GM21825 (cell line): Measurements from ENCODE around the gene ISYNA1.

Source experiments
- ATAC-seq: cut with Tn5 transposase; IDR thresholded peaks from one replicate; pipeline ENCODE4 v1.9.1; 2021; ENCODE audit warnings: mild to moderate bottlenecking, moderate library complexity; ENCODE audit not compliant: unreplicated experiment

ISYNA1 gene

DNA sequence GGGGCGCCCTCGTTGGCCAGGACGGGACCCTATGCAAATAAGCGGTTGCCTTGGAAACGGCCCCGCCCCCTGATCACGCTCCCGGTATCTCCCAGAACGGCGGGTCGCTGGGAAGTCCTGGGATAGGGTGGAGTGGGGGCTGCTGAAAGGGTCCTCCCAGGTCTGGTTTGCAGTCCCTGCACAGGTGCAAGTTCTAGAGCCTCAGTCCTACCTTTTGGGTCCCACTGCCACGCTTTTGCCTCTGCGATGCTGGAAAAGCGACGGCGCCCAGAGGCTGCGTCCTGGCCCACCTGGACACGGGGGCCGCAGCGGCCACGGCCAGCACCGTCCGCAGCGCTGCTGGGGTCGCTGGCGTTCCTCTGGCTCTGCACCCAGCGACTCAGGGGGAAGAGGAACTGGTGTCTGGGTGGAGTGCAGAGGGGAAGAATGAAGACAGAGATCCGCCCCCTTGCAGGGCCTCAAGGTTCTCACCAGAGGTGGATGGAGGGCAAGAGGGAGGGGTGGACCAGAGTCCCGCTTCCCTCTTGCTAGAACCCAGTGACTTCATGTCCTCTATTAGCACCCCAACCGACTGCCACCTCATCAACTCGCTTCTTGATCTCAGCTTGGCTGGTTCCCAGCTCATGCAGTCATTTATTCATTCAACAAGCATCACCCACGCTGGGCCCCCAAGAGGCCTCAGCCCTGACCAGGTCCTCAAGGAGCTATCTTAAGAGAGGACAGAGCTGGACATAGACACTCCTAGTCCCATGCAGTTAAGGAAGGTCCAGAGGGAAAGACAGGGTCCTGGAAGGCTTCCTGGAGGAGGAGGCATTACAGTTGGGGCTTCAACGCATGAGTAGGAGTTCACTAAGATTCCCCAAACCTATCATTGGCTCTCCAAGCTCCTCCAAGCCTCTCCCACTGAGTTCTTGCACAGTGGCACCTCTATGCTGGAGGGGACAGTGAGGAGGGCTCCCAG is 40.4 kb downstream of the ISYNA1 start, which contains the start of gene LRRC25:
LRRC25 (minus strand) TSS at position 381 of the 961 bp plus-strand sequence. CDS start 659 bp downstream, outside the sequence.
- peak; percentile 48 for ATAC-seq

DNA sequence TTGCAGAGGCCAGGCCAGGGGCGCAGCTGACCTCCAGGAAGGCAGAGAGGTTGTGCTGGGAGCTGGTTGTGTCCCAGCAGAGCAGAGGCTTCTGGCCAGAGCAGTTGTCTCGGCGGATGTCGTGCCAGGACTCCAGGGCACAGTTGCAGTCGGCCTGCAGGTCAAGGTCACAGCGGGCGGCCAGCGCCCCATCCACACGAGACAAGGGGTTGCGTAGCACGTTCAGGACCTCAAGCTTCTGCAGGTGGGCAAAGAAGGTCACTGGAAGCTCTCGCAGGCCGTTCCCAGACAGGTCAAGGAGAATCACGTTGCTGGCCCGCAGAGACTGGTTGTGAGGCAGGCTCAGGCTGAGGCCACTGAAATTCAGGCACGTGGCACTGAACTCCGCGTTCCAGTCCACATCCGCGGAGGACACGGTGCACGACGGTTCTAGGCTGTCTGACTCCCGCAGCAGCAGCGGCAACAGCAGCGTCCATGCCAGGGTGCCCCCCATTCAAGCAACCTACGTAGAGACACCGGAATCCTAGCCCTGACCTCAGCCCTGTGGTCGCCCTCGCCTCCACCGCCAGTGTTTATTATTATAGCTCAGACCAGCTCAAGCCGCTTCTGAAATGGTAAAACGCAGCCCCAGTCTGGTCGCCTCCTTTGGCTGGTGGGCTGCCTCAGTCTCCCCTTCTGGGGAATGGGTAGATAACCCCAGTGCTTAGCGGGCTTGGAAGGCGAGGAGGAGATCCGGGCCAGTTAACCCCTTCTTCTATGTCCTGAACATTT is 41.3 kb downstream of the ISYNA1 start:
- ATAC-seq: no peak

DNA sequence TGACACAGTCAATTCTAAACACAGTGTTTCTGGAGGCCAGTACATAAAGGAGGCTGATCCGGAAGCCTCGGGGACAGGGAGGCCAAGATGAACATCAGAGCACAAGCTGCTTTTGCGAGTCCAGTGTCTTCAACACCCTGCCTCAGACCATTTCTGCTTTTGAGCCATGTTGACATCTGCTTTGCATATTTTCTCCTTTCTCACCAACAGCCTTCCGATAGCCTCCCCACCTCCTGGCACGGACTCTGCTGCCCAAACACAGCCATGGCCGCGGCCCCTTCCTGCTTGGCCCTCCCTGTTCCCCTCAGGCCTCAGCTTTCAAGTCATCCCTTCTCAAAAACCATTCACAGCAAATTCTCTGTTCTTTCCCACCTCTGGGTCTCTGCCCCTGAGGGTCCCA is 44.1 kb downstream of the ISYNA1 start:
- no peak for ATAC-seq

DNA sequence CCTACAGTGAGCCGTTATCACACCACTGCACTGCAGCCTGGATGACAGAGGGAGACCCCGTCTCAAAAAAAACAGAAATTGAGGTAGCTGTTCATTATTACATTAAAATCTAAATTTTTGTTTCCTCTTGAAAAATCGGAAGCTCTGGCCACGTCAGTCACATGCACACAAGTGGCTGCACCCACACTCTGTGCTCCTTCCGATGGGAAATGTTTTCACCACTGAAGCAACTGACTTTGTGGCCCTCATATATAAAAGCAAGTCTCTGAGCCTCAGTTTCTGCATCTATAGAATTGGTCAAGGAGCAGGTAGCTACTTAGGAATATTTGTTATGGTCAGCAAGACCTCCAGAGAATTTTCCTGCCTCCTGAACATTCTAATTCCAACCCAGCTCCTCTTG is 45.0 kb downstream of the ISYNA1 start:
- ATAC-seq: no peak

DNA sequence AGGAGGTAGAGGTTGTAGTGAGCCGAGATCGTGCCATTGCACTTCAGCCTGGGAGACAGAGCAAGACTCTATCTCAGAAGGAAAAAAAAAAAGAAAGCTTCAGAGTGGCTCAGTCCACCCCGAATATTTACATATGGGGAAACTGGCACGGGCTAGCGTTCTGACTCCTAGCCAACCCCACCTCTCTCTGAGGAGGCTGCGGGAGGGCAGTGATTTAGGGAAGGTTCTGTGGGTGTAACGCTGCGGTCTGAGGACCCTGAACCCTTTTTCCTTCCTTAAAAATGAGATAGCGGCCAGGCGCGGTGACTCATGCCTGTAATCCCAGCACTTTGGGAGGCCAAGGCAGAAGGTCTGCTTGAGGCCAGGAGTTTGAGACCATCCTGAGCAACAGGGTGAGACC is 45.5 kb downstream of the ISYNA1 start:
- no peak for ATAC-seq

DNA sequence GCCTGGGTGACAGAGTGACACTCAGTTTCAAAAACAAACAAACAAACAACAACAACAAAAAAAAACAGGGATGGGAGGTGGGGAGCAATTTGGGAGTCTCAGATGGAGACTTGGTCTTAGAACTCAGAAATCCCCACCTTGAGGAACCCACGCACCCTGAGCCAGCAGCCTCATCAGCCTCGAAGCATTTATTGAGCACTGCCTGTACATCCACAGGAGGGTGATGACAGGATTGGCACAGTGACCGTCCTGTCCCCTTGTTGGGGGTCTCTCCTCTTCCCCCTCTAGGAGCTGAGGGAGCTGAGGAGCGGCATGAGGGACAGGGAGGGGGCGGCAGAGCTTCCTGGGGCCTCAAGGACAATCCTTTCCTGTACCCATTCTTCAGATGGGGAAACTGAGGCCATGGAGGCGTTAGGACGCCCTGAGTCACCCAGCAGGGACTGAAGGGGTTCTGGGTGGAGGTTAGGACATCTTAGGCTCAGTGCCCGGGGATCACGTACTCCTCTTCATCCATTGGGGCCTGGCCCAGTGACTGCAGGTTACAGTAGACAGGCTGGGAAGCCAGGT is 46.3 kb downstream of the ISYNA1 start:
- no peak for ATAC-seq

DNA sequence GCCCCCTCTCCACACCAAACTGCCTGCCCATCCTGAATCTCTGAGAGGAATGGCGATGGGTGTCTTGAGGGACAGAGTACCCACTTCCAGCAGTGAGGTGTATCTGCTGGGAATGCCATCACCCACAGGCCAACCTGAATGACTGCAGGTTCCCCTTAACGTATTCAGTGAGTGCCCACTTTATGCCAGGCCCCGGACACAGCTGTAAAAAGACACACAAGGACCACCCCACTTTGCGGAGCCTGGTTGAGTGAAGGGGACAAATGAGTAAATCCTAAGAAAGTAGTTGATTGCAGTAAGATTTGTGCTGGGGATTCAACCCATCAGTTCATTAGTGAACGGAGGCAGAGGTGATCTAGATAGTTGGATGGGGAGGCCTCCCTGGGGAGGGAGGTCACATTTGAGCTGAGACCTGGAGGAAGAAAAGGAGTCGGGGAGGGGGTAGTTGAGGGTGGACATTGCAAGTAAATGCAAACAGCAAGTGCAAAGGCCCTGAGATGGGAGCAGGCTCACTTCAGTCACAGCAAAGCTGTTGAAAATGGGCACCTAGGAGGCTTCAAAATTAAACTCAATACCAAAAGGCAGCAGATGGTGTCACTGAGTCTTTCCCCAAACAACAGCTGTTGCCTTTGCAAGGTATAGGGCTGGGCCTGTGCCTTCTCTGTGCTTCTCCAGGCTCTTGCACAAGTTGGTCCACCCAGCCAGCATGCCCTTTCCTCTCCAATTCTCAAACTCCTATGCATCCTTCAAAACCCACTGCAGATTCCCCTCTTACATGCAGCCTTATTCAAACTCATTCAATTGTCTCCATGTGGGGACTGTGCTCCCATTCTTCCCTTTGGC is 47.6 kb downstream of the ISYNA1 start:
- ATAC-seq: no peak

DNA sequence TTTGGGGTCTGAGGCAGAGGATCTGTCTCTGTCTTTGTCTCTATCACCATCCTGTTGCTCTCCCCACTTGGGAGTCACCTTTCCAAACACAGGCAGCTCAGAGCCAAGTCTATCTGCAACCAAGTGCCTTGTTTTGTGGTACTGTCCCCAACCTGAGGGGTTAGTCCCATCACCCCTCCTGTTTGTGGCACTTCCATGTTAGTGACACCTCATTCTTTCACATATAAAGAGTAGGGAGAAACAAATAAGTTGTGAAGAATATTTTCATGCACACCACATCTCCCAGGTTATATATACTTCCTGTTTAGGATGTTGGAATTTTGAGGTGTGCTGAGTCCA is 48.2 kb downstream of the ISYNA1 start:
- no peak for ATAC-seq

DNA sequence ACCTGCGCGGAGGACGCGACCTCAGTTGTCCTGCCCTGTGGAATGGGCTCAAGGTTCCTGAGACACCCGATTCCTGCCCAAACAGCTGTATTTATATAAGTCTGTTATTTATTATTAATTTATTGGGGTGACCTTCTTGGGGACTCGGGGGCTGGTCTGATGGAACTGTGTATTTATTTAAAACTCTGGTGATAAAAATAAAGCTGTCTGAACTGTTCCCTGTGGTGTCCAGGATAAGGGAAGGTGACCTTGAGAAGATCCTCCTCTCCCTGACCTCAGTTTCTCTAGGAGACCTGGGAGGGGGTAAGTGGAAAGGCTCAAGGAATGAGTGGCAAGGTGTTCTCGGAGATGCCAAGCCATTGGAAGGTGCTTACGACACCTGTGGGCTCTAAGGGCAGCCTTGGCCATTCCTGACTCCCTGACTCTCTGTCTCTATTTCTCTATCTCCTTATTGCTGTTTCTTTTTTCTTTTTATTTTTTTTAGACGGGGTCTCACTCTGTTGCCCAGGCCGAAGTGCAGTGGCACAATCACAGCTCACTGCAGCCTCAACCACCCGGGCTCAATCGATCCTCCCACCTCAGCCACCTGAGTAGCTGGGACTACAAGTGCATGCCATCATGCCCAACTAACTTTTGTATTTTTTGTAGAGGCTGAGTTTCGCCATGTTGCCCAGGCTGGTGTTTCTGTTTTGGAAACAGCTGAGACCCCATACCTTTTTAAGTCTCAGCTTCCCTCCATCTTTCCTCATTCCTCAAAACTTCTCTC is 48.8 kb downstream of the ISYNA1 start:
- ATAC-seq: no peak

DNA sequence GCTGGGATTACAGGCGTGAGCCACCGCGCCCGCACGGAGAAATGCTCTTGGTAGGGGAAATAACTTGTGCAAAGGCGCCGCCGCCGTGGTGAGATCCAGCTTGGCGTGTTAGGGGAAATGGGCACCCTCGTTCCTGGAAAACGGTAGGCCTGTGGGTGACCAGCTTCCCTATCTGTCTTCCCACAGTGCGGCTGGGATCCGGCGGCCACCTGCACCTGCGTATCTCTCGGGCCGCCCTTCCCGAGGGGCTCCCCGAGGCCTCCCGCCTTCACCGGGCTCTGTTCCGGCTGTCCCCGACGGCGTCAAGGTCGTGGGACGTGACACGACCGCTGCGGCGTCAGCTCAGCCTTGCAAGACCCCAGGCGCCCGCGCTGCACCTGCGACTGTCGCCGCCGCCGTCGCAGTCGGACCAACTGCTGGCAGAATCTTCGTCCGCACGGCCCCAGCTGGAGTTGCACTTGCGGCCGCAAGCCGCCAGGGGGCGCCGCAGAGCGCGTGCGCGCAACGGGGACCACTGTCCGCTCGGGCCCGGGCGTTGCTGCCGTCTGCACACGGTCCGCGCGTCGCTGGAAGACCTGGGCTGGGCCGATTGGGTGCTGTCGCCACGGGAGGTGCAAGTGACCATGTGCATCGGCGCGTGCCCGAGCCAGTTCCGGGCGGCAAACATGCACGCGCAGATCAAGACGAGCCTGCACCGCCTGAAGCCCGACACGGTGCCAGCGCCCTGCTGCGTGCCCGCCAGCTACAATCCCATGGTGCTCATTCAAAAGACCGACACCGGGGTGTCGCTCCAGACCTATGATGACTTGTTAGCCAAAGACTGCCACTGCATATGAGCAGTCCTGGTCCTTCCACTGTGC is 49.6 kb downstream of the ISYNA1 start:
- peak; percentile 65 for ATAC-seq

DNA sequence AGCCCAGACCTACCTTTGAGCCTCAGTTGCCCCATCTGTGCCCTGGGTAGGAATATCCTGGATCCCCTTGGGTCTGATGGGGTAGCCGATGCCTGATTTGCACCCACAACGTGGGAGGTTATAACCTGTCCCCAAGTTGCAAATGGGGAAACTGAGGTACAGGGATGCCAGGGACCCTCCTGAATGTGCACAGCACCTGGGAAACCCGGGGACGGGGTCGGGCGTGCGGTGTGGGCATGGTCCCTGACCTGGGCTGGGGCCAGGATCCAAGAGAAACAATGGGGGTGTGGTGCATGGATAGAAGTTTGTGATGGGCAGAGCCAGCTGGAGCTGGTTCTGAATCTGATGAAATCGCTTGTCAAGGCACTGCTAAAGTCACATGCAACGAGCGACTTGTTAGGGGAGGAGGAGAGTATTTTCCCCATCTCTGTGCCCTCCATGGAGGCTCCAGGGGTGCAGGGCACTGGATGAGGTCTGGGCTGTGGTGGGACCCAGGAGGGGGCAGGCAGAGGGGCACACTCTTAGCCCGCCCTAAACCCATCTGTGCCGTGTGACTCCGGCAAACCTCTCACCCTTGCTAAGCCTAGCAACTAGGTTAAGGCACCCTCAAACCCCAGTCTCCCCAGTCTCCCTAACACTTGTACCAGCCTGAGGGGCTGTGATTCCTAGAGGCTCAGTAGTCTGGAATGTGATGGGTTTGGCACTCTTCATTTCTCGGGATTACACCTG is 51.2 kb downstream of the ISYNA1 start:
- no peak for ATAC-seq

DNA sequence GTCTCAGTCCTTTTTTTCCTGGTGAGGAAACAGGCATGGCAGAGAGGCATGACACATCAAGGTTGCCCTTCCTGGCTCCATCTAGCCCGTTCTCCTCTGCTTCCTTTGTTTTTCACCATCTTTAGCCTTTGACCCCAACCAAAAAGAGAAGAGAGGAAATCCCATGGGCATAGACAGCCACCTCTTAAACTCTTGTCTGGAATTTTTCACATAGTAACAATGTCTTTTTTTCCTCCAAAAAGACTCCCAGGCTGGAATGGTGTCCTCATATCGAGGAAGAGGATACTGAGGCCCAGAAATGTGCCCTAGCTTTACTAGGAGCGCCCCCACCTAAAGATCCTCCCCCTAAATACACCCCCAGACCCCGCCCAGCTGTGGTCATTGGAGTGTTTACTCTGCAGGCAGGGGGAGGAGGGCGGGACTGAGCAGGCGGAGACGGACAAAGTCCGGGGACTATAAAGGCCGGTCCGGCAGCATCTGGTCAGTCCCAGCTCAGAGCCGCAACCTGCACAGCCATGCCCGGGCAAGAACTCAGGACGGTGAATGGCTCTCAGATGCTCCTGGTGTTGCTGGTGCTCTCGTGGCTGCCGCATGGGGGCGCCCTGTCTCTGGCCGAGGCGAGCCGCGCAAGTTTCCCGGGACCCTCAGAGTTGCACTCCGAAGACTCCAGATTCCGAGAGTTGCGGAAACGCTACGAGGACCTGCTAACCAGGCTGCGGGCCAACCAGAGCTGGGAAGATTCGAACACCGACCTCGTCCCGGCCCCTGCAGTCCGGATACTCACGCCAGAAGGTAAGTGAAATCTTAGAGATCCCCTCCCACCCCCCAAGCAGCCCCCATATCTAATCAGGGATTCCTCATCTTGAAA is 52.0 kb downstream of the ISYNA1 start, which contains the start of gene GDF15:
GDF15 (plus strand) TSS at position 484 of the 868 bp plus-strand sequence; CDS start at position 516, 32 bp downstream.
- ATAC-seq: no peak

DNA sequence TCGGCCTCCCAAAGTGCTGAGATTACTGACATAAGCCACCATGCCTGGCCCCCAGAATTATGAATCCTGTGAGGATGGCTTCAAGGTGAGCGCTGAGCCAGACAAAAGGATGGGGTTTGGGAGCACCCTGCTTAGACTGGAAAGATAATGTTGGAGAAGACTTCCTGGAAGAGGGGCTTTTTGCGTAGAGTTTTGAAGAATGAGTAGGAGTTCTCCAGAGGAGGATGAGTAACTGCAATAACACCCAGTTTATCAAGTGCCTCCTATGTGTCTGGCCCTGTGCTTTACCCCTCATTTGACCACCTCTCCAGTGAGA is 52.6 kb downstream of the ISYNA1 start:
- ATAC-seq: no peak

DNA sequence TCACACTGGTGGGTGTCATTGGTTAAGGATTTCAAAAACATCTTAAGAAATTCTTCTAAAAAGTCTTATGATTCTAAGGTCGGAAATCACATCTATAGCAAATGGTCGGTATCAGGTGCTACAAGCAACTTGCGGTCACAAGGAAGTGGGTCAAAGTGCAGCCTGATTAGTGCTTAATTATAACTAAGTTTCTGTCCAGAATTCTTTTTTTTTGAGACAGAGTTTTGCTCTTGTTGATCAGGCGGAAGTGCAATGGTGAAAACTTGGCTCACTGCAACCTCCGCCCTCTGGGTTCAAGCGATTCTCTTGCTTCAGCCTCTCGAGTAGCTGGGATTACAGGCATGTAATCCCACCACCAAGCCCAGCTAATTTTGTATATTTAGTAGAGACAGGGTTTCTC is 53.2 kb downstream of the ISYNA1 start:
- ATAC-seq: no peak
